HG03196 (cell line): Measurements from ENCODE around the gene MAP2K7.
"Not testable (repeated sequence)": the region's sequence is repeated elsewhere in the genome, so short reads cannot be mapped to it uniquely, and the experiment has no call there.

Source experiments
- ATAC-seq: cut with Tn5 transposase; IDR thresholded peaks from one replicate; pipeline ENCODE4 v1.9.1; 2021; ENCODE audit not compliant: unreplicated experiment

MAP2K7 gene

DNA sequence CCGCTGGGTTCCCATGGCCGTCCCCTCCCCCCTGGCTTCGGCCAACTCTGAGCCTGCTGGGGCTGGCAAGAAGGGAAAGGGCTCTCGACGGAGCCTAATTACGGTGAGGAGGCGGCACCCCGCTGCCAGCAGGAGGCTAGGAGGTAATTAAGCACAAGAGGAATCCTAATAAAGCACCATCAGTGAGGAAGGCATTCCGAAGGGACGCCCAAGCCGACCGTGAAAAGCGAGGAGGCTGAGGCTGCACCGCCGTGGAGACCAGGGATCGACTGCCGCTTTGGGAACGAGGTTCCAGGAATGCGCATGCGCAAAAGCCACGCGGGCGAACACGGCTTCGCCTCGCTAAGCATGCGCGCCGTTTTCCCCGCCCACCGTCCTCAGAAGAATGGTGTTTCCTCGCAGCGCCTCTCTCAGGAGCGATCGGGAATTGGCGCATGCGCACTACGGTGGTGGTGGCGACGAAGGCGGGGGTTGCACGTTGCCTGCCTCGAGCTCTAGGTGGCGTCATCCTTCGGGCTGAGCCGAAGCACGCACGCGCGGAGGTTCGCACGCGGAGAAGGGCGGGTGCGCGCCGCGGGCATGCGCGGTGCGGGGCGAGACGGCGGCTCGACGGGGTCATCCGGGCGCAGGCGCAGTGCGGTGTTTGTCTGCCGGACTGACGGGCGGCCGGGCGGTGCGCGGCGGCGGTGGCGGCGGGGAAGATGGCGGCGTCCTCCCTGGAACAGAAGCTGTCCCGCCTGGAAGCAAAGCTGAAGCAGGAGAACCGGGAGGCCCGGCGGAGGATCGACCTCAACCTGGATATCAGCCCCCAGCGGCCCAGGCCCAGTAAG lies at the start of gene MAP2K7:
Gene MAP2K7 (plus strand): TSS at position 634 of the 830 bp plus-strand sequence. CDS start 68 bp downstream, at position 702.
- peak; percentile 77 for ATAC-seq

- no peak for ATAC-seq
Observed at GRCh38 chr19:7855426-7856108, 48.1 kb upstream of the MAP2K7 start.

DNA sequence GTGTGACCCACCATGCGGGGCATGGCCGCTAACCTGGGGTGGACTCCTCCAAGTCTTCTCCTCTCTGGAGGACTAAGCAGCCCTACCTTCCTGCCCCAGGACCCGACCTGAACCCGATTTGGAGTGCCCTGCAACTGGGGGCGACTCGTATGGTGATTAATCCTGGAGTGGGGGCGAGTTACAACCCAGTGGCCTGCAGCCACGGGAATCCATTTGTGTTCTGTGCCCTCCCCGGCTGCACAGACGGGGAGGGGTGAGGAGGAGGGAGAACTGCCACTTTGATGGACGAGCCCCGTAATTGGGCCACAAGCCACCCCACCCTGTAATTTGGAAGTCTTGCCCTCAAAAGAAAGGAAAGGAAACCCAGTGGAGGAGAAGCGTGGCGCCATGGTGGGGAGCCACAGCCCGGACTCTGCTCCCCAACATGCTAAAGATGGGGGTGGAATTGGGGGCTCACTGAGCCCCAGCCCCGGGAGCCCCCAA lies 47.5 kb upstream of the MAP2K7 start:
- no peak for ATAC-seq

DNA sequence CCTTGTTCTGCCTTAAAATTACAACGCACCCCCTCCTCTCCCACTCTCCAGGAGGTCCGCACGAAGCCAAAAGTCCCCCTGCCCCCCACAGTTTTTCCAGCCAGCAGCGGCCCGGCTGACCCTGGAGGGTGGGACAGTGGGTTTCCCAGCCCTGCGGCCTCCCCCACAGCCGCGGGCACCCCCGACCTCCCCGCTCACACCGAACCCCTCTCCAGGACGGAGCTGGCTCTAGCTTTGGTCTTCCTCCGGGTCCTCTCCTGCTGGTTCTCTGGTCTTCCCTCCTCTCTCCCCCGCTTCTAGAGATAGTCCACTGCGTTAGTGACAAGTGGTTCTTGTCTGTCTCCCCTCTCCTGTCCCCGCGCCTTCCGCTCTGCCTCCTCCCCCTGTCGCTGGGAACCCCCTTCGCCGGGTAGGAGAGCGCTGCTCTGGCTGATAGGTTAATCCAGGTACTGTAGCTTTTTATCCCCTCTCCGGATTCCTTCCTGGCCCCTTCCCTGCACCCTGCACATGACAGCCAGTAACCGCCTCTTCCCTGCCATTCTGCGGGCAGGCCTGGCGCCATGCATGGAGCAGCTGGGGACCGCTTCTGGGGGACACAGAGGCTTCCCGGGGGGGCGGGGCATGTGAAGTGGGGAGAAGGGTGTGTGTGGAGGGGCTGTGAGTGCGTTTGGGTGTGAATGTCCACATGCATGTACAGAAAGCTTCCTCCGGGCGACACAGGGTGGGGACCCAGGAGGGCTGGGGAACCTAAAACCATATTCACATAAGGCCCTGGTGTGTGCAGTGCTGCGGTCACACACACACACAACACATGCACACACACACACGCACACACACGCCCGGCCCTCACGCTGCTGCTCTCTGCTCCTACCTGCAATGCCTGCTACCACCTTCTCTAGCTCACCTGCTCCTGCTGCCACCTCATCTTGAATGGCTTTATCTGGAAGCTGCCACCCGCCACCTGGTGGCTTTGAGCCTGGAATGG lies 46.7 kb upstream of the MAP2K7 start:
- no peak for ATAC-seq

- no peak for ATAC-seq
Observed at GRCh38 chr19:7857727-7858108, 46.0 kb upstream of the MAP2K7 start.

DNA sequence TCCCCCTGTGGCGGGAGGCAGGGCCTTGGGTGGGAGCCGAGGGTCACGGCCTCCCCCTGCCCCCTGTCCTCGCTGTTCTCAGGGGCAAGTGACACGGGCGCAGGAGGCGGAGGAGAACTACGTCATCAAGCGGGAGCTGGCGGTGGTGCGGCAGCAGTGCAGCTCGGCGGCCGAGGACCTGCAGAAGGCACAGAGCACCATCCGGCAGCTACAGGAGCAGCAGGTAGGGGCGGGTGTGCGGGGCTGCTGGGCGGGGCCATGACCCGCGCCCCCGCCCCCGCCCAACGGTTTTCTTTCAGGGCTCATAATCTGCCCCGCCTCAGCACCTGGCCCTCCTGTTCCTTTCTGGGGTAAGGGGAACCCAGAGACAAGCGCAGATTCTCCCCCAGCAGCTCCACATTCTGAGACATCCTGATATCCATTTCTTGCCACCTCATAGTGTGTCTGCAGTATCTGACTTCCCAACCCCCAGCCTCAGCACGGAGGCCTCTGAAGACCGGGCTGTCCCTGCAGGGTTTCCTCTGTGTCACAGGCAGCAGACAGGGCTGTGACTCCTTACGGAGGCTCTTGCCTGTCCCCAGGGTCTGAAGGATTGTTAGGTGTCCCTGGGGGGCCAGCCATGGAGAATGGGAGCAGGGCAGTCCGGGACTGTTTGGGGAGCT lies 45.4 kb upstream of the MAP2K7 start:
- no peak for ATAC-seq

- ATAC-seq, result not testable (repeated sequence)
Observed at GRCh38 chr19:7859087-7859486, 44.6 kb upstream of the MAP2K7 start.

GRCh38 chr19:7859831-7860713 lies 43.6 kb upstream of the MAP2K7 start:
- ATAC-seq, result no peak

DNA sequence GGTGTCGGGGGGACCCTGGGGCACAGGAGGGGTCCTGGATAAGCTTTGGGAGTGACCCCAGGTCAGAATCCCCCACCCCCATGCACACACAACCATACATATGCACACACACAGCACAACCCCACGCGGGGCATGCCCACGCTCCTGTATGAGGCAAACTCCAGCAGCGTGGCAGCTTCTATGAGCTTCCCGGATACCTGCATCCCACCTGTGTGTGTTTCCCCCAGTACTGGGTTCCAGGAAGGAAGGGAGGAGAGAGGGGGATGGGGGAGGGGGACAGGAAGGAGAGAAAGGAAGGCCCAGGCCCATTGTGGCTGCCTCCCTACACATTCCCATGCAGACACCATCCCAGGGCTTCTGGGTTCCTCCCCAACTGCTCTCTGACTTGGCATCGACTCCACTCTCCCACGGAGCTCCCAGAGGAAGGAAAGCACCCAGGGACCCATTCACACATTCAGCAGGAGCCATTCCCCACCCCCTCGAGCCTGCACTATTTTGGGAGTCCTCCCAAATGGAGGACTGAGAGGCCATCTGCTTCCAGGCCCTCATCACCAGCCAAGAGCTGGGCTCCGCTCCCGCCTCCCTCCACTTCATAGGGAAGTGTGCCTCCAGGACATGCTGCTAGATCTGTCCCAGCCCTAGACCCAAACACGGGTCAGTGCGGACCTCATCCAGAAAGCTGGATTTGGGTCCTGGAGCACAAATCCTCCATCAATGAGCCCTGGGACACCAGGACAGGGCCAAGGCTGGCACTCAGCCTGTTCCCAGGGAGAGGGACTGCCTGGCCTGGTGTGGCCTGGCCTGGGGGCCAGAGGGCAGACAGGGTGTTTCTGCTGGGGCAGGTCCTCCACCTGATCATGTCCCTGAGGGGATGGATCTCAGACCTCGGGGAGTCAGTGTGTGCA lies 42.7 kb upstream of the MAP2K7 start:
- no peak for ATAC-seq

GRCh38 chr19:7861619-7862412 lies 41.9 kb upstream of the MAP2K7 start:
- no peak for ATAC-seq

DNA sequence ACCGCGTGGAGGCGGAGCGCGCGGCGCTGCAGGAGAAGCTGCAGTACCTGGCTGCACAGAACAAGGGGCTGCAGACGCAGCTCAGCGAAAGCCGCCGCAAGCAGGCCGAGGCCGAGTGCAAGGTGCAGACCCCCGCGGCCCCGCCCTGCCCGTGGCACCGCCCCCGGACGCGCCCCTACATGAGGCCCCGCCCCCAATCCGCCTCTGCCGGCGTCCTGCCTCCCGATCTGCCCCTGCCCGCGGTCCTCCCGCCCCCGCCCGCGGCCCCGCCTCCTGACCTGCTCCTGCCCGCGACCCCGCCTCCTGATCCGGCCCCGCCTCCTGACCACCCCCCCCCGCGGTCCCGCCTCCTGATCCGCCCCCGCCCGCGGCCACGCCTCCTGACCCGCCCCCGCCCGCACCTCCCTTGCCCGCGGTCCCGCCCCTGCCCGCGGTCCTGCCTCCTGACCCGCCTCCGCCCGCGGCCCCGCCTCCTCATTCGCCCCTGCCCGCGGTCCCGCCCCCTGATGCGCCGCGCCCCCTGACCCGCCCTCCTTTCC lies 41.2 kb upstream of the MAP2K7 start:
- ATAC-seq, result no peak

DNA sequence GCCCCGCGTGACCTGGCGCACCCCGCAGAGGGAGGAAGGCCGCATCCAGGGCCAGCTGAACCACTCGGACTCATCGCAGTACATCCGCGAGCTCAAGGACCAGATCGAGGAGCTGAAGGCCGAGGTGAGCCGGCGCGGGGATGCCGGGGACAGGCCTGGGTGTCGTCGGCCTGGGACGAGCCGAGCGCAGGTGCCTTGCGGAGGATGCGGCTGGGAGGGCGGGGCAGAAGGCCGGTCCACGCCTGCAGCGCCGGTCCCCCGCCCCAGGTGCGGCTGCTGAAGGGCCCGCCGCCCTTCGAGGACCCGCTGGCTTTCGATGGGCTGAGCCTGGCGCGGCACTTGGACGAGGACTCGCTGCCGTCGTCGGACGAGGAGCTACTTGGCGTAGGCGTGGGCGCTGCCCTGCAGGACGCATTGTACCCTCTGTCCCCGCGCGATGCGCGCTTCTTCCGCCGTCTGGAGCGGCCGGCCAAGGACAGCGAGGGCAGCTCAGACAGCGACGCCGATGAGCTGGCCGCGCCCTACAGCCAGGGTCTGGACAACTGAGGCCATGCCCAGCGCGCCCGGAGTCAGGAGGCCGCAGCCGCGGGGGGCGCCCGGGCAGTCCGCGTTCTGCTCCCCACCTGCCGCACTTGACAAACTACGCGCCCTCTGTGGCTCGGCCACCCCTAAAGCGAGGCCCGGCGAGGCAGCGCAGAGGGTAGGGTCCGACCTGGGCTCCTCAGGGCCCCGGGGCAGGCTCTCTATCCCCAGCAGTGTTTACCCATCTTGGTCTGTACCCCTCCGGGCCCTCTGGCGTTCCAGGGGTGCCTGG lies 40.3 kb upstream of the MAP2K7 start:
- no peak for ATAC-seq

DNA sequence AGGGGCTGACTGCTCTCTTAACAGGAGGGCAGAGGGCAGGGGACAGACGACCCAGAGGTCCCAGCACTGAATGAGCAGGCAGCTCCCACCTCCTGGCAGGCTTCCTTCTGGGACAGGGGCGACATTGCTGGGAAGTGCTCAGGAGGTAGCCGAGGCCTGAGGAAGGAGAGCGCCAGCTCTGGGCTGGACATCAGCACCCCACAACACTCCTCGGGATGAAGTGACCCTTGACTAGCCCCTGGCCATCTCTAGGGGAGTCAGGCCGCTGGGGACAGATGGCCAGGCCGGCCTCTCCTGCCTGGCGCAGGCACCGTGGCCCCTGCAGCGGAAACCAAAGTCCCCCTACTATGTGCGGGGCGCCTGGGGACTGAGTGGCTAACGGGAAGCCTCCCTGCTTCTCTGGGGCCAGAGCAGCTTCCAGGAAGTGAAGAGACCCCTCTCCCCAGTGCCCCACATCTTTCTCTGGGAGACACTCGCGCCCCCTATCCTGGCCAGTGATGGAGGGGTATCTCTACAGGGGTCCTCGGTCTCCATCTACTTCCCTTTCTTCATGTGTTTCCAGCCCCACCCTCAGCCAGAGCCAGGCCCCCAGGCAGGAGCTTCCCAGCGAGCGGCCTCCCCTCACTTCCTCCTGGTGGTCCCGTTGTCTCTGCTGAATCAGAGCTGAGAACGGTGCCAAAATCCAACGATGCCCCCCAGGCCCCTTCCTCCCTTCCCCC lies 39.5 kb upstream of the MAP2K7 start:
- no peak for ATAC-seq

- ATAC-seq, result no peak
Observed at GRCh38 chr19:7864690-7865074, 39.0 kb upstream of the MAP2K7 start.

GRCh38 chr19:7865262-7865911 lies 38.3 kb upstream of the MAP2K7 start:
- no peak for ATAC-seq
